ENCODE results near the gene NOL9. TPM values are rescaled to one million over a fixed set of nuclear protein-coding genes. Genes with fewer than 3 reads are reported as not detected.

The NOL9 gene
- total and polyA plus RNA-seq, 2 of the 13 experiments (the other 11 are each of a cell fraction or from before 2014, with no cell fraction given), result 18.0 to 24.7 TPM

DNA sequence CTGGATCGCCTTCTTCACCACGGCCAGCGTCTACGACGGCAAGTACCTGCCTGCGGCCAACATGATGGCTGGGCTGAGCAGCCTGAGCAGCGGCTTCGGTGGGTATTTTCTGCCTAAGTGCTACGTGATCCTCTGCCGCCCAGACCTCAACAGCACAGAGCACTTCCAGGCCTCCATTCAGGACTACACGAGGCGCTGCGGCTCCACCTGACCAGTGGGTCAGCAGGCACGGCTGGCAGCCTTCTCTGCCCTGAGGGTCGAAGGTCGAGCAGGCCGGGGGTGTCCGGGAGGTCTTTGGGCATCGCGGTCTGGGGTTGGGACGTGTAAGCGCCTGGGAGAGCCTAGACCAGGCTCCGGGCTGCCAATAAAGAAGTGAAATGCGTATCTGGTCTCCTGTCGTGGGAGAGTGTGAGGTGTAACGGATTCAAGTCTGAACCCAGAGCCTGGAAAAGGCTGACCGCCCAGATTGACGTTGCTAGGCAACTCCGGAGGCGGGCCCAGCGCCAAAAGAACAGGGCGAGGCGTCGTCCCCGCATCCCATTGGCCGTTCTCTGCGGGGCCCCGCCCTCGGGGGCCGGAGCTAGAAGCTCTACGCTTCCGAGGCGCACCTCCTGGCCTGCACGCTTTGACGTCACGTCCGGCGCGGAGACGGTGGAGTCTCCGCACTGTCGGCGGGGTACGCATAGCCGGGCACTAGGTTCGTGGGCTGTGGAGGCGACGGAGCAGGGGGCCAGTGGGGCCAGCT is 25.2 kb upstream of the NOL9 start, which contains the start of gene ZBTB48 (continued):
- TF ChIP-seq ZNF329 (CRISPR knock-in tag; IDR thresholded peaks at IDR 0.05; ENCODE audit: low read depth), result no peak
- TF ChIP-seq PRPF4 (IDR thresholded peaks at IDR 0.05; ENCODE audit: low read depth, low read length, poor library complexity, severe bottlenecking), result no peak
- no peak for TF ChIP-seq GPN1 (CRISPR knock-in tag; IDR thresholded peaks at IDR 0.05; ENCODE audit: borderline replicate concordance)
- TF ChIP-seq, protein P1, sequence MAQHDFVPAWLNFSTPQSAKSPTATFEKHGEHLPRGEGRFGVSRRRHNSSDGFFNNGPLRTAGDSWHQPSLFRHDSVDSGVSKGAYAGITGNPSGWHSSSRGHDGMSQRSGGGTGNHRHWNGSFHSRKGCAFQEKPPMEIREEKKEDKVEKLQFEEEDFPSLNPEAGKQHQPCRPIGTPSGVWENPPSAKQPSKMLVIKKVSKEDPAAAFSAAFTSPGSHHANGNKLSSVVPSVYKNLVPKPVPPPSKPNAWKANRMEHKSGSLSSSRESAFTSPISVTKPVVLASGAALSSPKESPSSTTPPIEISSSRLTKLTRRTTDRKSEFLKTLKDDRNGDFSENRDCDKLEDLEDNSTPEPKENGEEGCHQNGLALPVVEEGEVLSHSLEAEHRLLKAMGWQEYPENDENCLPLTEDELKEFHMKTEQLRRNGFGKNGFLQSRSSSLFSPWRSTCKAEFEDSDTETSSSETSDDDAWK (CRISPR knock-in tag; IDR thresholded peaks at IDR 0.05), result no peak
- no peak for TF ChIP-seq TOE1 (CRISPR knock-in tag; IDR thresholded peaks at IDR 0.05)
- no peak for TF ChIP-seq ZNF780A (CRISPR knock-in tag; IDR thresholded peaks at IDR 0.05)
- TF ChIP-seq, protein P2, sequence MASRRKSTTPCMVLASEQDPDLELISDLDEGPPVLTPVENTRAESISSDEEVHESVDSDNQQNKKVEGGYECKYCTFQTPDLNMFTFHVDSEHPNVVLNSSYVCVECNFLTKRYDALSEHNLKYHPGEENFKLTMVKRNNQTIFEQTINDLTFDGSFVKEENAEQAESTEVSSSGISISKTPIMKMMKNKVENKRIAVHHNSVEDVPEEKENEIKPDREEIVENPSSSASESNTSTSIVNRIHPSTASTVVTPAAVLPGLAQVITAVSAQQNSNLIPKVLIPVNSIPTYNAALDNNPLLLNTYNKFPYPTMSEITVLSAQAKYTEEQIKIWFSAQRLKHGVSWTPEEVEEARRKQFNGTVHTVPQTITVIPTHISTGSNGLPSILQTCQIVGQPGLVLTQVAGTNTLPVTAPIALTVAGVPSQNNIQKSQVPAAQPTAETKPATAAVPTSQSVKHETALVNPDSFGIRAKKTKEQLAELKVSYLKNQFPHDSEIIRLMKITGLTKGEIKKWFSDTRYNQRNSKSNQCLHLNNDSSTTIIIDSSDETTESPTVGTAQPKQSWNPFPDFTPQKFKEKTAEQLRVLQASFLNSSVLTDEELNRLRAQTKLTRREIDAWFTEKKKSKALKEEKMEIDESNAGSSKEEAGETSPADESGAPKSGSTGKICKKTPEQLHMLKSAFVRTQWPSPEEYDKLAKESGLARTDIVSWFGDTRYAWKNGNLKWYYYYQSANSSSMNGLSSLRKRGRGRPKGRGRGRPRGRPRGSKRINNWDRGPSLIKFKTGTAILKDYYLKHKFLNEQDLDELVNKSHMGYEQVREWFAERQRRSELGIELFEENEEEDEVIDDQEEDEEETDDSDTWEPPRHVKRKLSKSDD (CRISPR knock-in tag; IDR thresholded peaks at IDR 0.05; ENCODE audit: low read depth), result no peak; the same call in none of the 2 replicates
- TF ChIP-seq, protein P3, sequence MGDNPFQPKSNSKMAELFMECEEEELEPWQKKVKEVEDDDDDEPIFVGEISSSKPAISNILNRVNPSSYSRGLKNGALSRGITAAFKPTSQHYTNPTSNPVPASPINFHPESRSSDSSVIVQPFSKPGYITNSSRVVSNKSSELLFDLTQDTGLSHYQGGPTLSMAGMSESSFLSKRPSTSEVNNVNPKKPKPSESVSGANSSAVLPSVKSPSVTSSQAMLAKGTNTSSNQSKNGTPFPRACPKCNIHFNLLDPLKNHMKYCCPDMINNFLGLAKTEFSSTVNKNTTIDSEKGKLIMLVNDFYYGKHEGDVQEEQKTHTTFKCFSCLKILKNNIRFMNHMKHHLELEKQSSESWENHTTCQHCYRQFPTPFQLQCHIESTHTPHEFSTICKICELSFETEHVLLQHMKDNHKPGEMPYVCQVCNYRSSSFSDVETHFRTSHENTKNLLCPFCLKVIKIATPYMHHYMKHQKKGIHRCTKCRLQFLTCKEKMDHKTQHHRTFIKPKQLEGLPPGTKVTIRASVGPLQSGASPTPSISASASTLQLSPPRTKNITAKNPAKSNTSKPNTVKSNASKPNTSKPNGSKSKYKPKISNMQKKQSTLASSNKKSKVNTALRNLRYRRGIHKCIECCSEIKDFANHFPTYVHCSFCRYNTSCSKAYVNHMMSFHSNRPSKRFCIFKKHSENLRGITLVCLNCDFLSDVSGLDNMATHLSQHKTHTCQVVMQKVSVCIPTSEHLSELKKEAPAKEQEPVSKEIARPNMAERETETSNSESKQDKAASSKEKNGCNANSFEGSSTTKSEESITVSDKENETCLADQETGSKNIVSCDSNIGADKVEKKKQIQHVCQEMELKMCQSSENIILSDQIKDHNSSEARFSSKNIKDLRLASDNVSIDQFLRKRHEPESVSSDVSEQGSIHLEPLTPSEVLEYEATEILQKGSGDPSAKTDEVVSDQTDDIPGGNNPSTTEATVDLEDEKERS (CRISPR knock-in tag; IDR thresholded peaks at IDR 0.05), result no peak
- no peak for TF ChIP-seq ZNF878 (CRISPR knock-in tag; IDR thresholded peaks at IDR 0.05)
- peak; percentile 73 for TF ChIP-seq PHF8 (CRISPR knock-in tag; IDR thresholded peaks at IDR 0.05)
- TF ChIP-seq, protein P4, sequence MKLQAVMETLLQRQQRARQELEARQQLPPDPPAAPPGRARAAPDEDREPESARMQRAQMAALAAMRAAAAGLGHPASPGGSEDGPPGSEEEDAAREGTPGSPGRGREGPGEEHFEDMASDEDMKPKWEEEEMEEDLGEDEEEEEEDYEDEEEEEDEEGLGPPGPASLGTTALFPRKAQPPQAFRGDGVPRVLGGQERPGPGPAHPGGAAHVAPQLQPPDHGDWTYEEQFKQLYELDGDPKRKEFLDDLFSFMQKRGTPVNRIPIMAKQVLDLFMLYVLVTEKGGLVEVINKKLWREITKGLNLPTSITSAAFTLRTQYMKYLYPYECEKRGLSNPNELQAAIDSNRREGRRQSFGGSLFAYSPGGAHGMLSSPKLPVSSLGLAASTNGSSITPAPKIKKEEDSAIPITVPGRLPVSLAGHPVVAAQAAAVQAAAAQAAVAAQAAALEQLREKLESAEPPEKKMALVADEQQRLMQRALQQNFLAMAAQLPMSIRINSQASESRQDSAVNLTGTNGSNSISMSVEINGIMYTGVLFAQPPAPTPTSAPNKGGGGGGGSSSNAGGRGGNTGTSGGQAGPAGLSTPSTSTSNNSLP (IDR thresholded peaks at IDR 0.05; ENCODE audit: low read depth, low read length), result no peak
- no peak for TF ChIP-seq TEAD3 (CRISPR knock-in tag; optimal IDR thresholded peaks at IDR 0.05; ENCODE audit: borderline replicate concordance)
- no peak for TF ChIP-seq EEA1 (CRISPR knock-in tag; IDR thresholded peaks at IDR 0.05; ENCODE audit: borderline replicate concordance)
- 0 out of 2 replicates have a peak, but pooled peaks have one; percentile 77 for TF ChIP-seq SIN3A (IDR thresholded peaks at IDR 0.05; ENCODE audit: borderline replicate concordance, low read depth, low read length)
- no peak for TF ChIP-seq ZBTB25 (CRISPR knock-in tag; IDR thresholded peaks at IDR 0.05)
- no peak for TF ChIP-seq ZIK1 (CRISPR knock-in tag; IDR thresholded peaks at IDR 0.05; ENCODE audit: borderline replicate concordance, low read depth)
- TF ChIP-seq MAFK (conservative IDR thresholded peaks at IDR 0.05 in 1 of 2, IDR thresholded peaks at IDR 0.05 in 1 of 2; ENCODE audit: low read length in 2 of 2), result no peak
- TF ChIP-seq SETDB1 (CRISPR knock-in tag; IDR thresholded peaks at IDR 0.05; ENCODE audit: borderline replicate concordance), result no peak
- peak; percentile 27 for TF ChIP-seq YEATS4 (CRISPR knock-in tag; IDR thresholded peaks at IDR 0.05; ENCODE audit: borderline replicate concordance)
